Right renal pelvis (tissue), 4 donors: ENCODE data around the gene TNFAIP1. TPM values are rescaled to one million over a fixed set of nuclear protein-coding genes. Genes with fewer than 3 reads are reported as not detected.
"Not testable (repeated sequence)": the region's sequence is repeated elsewhere in the genome, so short reads cannot be mapped to it uniquely, and the experiment has no call there.

Source experiments
- DNase-seq, 4 donors: peaks; one replicate each; pipeline ENCODE4 v3.0.0-alpha.2; 2013; ENCODE audit warnings: low read depth in 4 of 4, low spot score in 3 of 4, missing footprints in 1 of 4
- polyA plus RNA-seq, 4 donors: library from polyadenylated mRNA; unstranded; fragments of 120-200 nt; gene quantifications; one replicate each; pipeline ENCODE4 v1.2.1, GENCODE V29; 2013; ENCODE audit not compliant: insufficient read length in 4 of 4

The TNFAIP1 gene
- polyA plus RNA-seq, 4 donors = 43.8 to 47.4 (median 45.3) TPM

- DNase-seq = no peak
Measured at GRCh38 chr17:28324267-28324745, 11.3 kb upstream of the TNFAIP1 start.

DNA sequence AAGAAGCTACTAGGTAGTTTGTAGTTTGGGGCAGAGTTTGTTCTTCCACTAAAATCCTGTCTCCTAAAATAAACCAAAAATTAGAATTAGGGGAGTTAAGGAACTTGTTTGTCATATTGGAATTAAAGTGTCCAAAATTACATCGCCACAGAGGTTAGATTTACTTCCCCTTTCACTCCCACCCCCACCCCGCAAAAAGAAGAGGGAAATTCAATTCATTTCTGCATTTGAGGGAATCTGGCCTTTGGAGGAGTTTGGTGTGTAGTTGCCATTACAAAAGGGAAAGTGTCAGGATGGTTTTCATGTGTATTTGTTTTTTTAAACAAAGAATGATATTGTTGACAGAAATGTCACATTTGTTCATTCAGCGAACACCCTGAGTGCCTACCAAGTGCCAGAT lies 10.8 kb upstream of the TNFAIP1 start:
- DNase-seq = no peak

DNA sequence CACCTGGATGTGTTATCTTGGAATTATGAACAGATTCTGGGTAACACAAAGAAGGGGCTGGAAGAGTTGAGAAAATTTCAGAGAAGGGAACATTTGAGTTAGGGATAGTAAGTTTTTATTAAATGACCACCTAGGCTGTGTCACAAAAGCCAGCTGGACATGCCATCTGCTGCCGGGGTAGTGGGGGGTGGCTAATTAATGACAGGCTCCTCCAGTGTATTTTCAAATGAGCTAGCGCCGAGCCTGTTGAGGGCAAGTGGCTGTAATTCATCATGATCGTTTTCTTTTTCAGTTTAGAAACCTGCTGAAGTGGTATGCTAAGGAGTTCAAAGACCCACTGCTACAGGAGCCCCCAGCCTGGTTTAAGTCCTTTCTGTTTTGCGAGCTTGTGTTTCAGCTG lies 10.3 kb upstream of the TNFAIP1 start:
- no peak for DNase-seq

GRCh38 chr17:28326114-28326513 lies 9.4 kb upstream of the TNFAIP1 start:
- no peak for DNase-seq

DNA sequence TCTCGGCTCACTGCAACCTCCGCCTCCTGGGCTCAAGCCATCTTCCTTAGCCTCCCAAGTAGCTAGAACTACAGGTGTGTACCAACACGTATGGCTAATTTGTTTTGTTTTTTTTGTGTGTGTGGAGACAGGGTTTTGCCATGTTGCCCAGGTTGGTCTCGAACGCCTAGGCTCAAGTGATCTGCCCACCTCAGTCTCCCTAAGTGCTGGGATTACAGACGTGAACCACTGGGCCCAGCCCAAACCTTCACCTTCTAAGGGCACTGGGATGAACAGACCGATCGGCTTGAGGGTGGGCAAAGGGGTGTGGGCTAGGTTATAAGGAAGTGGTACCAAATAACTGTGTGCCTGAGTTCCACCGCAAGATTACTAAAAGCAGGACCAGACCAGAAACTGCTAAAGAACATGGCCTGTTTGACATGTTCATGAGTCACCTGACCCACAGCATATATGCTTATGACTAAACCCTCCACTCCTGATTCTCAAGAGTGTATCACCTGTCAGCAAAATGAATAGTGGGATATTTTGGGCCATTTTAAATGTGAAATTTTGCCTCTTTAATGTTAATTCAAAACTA lies 8.4 kb upstream of the TNFAIP1 start:
- DNase-seq = no peak

- no peak for DNase-seq
Measured at GRCh38 chr17:28327709-28328108, 7.9 kb upstream of the TNFAIP1 start.

- DNase-seq = no peak
Measured at GRCh38 chr17:28328325-28328724, 7.2 kb upstream of the TNFAIP1 start.

DNA sequence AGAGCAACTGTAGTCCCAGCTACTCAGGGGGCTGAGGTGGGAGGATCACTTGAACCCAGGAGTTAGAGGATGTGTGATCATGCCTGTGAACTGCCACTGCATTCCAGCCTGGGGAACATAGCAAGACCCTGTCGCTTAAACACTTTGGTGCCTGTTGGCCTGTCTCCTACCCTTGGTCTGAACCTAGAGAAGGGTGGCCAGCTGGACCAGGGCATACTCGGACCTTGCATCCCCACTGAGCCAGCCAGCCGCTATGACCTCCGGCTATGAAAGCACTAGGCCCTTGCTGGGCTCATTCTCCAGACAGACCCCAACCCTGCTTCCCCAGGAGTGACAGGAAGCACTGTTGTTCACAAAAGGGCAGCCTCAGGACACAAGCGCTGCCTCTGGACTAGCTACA lies 4.9 kb upstream of the TNFAIP1 start:
- no peak for DNase-seq

- no peak for DNase-seq
Measured at GRCh38 chr17:28331891-28332420, 3.6 kb upstream of the TNFAIP1 start.

DNA sequence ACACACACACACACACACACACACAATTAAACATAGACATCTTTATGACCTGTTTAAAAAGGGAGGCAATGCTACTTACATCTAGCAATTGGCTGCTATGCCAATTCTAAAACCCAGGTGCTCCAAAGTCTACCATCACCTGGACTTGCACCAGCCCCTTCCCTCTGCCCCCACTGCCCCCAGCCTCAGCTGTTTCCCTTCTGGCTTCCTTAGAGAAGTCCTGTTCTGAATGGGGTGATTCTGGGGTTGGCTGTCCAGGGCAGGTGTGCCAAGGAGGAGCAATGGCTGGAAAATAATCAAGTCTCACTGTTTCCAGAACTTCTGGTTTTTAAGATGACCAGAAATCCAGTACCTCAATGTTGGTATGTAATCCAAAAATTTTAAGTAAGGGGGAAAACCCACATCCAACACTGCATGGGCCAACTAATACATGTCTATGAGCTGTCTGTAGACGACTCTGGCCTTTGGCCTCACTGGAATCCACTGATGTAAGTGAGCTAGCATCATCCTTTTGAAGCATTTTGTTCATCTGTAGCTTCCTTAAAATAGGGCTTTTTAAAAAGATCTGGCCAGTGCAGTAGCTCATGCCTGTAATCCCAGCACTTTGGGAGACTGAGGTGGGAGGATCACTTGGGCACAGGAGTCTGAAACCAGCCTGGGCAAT lies 2.3 kb upstream of the TNFAIP1 start:
- no peak for DNase-seq

- no peak for DNase-seq
Measured at GRCh38 chr17:28334171-28334570, 1.4 kb upstream of the TNFAIP1 start.

GRCh38 chr17:28334666-28335200 lies 828 bp upstream of the TNFAIP1 start:
- no peak for DNase-seq

DNA sequence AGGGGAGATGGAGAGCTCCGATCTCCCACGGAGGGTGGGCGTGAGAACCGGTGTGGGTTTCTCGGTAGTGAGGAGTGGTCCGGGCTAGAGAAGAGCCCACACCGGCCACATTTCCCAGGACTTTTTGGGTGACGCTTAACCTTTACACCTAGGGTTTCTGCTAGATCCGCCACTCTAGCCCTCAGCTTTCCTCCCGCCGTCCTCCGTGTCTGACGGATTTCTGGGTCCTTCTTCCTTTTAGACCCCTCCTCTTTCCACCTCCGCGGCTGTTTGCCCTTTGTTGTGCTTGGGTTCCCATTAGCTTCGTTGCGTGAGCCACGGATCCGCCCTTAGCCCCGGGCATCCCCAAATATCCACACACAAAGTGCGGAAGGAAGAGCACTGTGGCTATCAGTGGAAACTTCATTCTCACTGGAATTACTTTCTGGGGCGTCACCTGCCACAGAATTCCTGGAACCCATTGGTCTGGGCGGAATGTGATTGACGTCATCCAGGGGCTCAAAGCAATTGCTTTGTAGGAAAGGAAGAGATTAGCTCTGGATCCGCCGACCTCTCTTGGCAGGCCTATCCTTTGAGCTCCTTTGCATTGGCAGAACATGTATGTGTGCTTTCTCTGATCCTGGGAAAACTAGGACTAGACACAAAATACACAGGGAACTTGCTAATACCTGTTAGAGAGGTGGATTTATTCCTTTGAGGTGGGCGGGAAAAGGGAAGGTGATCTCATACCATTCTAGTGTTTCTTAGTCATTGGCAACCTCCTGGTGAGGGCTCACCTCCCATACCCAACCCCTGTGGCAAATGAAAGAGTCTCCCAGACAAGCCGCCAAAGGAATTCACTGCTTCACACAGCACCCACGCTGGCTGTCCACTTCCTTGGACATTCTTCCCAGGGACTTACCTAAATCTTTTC lies 654 bp downstream of the TNFAIP1 start:
- DNase-seq = peak; percentile 48 to 68 (median 64)

GRCh38 chr17:28338056-28338768 lies 2.7 kb downstream of the TNFAIP1 start:
- no peak for DNase-seq

DNA sequence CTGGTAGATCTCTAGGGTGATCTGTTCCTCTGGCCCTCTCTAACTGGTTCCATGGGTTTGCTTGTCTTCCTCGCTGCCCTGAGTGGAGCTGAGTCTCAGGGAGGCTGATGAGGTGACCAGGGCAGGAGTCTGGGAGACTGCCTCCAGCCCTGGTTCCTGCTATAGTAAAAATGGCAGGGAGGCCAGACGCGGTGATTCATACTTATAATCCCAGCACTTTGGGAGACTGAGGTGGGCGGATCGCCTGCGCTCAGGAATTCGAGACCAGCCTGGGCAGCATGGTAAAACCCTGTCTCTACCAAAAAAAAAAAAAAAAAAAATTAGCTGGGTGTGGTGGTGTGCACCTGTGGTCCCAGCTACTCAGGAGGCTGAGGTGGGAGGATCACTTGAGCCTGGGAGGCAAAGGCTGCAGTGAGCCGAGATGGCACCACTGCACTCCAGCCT lies 3.2 kb downstream of the TNFAIP1 start:
- DNase-seq = not testable (repeated sequence)

DNA sequence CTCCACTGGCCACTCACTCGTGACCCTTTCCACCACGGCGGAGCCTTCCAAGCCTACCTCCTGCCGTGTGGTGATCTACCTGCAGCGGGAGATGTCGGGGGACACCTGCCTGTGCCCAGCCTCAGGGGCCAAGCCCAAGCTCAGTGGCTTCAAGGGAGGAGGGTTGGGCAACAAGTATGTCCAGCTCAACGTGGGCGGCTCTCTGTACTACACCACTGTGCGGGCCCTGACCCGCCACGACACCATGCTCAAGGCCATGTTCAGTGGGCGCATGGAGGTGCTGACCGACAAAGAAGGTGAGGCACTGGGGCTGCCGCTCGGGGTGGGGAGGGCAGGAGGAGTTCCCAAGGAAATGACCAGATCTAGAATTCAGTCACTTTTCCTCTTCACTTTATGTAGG lies 3.9 kb downstream of the TNFAIP1 start:
- no peak for DNase-seq

DNA sequence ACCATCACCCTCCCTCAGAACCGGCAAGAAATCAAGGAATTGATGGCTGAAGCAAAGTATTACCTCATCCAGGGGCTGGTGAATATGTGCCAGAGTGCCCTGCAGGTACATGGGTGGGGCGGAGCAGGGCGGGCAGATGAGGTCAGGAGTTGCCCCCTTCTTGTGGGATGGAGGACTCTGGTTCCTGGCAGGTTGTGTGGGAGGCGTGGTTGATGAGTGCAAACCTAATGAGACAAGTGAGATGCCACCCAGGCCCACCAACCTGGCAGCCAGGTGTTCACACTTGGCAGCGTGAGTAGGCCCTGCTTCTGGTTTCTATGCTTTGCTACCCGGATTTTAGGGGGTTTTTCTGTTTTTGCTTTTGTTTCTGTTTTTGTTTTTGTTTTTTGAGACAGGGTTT lies 4.8 kb downstream of the TNFAIP1 start:
- DNase-seq = no peak

DNA sequence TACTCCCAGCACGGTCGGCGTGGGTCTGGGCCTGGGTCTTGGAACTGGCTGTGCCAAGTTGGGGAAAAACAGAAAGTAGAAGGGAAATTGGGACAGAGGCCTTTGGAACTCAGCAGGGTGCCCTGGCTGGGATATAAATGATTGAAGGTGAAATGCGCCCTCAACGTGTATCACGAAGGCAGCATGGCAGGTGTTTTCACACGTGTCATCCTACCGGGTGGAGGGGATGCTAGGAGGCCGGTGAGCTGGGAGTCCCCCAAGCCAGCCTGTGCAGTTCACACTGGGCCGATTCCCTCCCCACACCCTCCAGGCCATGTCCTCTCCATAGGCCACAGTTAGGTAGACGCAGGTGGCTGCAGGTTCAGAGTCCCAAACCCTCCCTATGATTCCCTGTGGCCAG lies 6.0 kb downstream of the TNFAIP1 start:
- no peak for DNase-seq

GRCh38 chr17:28342313-28342712 lies 6.8 kb downstream of the TNFAIP1 start:
- no peak for DNase-seq

DNA sequence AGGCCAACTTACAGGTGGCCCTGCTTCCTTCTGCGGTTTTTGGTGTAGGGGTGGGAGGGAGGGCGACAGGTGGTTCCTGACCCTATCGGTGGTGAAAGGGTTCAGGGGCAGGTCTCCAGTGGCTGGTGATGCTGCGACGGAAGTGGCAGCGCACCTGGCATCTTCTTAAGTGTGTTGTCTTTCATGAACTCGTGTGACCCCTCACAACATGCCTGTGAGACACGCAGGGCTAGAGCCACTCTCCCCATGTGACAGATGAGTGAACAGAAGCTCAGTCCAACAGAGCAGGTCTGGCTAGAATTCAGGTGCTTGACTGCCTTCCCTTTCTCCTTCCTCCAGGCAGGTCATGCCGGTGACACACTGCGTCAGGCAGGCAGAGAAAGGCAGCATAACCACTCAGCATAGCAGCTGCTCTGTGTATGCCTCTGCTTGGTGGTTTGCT lies 8.0 kb downstream of the TNFAIP1 start:
- no peak for DNase-seq
